ENCODE results near the gene PARVA. TPM values are rescaled to one million over a fixed set of nuclear protein-coding genes. Genes with fewer than 3 reads are reported as not detected.

PARVA gene
- total and polyA plus RNA-seq, 12 donors = 20.1 to 84.8 (median 67.0) TPM

DNA sequence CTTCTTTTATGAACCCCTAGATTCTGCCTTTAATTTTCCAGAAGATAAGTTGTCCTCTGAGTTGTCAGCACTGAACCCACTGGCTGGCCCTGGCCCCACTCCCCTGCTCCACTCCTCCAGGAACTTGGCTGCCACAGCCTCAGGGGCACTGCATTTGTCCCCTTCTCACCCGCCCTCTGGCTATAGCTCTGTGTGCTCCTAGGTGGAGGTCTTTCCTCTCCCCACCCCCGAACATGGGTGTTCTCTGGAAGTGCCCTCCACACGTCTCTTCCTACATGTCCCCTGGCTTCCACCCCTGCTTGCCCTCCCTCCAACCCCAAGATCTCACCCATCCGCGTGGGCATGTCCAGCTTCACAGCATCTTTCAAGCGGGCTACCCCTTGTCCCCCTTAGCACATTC, 159.2 kb downstream of the PARVA start:
- TF ChIP-seq, protein P1, sequence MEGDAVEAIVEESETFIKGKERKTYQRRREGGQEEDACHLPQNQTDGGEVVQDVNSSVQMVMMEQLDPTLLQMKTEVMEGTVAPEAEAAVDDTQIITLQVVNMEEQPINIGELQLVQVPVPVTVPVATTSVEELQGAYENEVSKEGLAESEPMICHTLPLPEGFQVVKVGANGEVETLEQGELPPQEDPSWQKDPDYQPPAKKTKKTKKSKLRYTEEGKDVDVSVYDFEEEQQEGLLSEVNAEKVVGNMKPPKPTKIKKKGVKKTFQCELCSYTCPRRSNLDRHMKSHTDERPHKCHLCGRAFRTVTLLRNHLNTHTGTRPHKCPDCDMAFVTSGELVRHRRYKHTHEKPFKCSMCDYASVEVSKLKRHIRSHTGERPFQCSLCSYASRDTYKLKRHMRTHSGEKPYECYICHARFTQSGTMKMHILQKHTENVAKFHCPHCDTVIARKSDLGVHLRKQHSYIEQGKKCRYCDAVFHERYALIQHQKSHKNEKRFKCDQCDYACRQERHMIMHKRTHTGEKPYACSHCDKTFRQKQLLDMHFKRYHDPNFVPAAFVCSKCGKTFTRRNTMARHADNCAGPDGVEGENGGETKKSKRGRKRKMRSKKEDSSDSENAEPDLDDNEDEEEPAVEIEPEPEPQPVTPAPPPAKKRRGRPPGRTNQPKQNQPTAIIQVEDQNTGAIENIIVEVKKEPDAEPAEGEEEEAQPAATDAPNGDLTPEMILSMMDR (IDR thresholded peaks at IDR 0.05) = no peak
- peaks cover 0 to 17% (median 0%) of the 10 kb centered on the region in 9 donors for H3K36me3 ChIP-seq
- no peaks in the 10 kb centered on the region for H3K27me3 ChIP-seq
- H3K9me3 ChIP-seq = no peaks in the 10 kb centered on the region
- WGBS, 2 donors = 89 to 90% methylated on average over 6 of the region's 6 CpGs
- no peak overlapping the region for H3K4me3 ChIP-seq
- no peak overlapping the region for H3K27ac ChIP-seq
- ATAC-seq = no peak
- no peak for DNase-seq
- peaks cover 0 to 18% (median 11%) of the 10 kb centered on the region in 9 donors for H3K4me1 ChIP-seq
- intact Hi-C loops (cut with DNase I) = loop anchor here in 1 of 10 donors (2.0 kb wide), 1 partner anchor 40 kb away; no protein-coding TSS in a partner anchor

DNA sequence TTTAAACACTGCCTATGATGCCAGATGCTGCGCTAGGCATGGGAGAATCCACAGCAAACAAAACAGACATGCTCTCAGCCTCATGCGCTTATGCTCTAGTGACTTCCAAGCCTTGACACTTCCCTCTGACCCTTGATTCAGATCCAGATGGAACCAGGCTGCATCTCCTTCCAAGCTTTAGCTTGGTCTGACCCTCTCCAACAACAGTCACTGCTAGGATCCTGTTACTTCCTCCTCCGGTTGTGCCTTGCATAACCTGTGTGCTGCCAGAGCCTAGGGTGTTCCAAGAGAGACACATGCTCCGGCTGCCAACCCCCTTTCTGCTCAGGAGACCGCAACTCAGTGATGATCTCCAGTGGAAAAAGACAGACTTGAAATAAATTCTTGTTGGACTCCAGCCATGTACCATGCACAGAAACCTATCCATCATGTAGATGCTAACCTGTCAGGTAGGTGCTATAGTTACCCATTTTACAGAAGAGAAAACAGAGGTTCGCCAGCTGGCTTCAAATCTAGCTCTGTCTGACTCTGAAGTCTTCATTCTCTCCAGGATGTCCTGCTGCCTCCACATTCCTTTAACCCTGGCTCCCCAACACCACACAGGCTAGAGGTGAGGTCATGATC, 160.5 kb downstream of the PARVA start:
- WGBS, 2 donors = 79 to 85% methylated on average over 6 of the region's 6 CpGs
- peaks cover 0 to 18% (median 11%) of the 10 kb centered on the region in 9 donors for H3K4me1 ChIP-seq
- peaks cover 0 to 5% (median 0%) of the 10 kb centered on the region in 9 donors for H3K36me3 ChIP-seq
- no peak overlapping the region for H3K4me3 ChIP-seq
- intact Hi-C loops (cut with DNase I) = loop anchor here in 1 of 10 donors (2.0 kb wide), 1 partner anchor 39 kb away; no protein-coding TSS in a partner anchor
- DNase-seq (no peak), ATAC-seq (peak in 3 of 8 donors; percentile 25 to 48 (median 34))
- no peak overlapping the region for H3K27ac ChIP-seq
- TF ChIP-seq, protein P1 (IDR thresholded peaks at IDR 0.05) = no peak
- no peaks in the 10 kb centered on the region for H3K27me3 ChIP-seq
- H3K9me3 ChIP-seq = no peaks in the 10 kb centered on the region

DNA sequence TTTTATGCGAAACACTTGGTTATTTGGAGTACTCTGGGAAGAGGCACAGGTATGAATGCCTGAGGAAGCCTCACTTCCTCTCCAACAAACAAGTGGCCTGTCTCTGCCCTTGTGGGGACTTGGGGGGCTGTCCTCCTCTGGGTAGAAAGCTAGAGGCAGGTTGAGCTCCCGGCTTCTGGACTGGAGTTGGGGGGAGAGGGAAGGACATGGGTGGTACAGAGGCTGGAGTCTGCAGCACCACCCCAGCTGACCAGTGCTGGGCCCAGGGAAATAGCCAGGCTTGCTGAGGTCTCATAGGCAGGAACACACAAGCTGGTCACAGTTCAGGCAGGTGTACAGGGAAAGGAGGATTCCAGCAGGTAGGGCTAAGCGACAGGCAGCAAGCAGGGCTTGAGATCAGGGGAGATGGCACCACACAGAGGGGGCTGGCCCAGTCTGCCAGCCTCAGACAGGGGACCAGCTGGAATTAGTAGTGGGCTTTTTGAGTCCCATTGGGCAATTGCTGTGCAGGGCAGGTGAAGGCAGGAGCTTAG, 161.6 kb downstream of the PARVA start:
- 97 to 98% methylated on average over 3 of the region's 3 CpGs for WGBS, 2 donors
- Histone ChIP-seq H3K27me3 (no peaks in the 10 kb centered on the region), H3K27ac (no peak overlapping the region), H3K4me3 (no peak overlapping the region), H3K36me3 (no peaks in the 10 kb centered on the region), H3K4me1 (peaks cover 2 to 22% (median 15%) of the 10 kb centered on the region in 9 donors), H3K9me3 (no peaks in the 10 kb centered on the region)
- TF ChIP-seq, protein P1 (IDR thresholded peaks at IDR 0.05) = no peak
- no peak for DNase-seq
- intact Hi-C loops (cut with DNase I) = no loop called here
- no peak for ATAC-seq

DNA sequence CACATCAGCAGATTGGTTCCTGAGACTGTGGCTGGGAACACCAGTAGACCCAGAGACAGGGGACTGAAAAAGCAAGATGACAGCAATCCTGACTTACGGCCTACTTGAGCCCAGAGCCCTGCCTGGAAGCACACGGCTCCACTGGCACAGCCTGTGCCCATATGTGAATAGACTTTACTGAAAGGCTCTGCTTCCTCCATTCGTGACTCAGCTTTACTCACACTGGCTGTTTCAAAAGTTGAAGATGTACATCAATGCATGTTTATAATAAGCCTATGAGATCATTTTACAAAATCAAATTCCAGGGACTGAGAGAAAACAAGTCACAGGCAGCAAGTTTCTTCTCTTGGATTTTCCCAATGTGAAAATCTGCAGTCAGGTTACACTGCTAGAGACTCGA, 162.2 kb downstream of the PARVA start:
- Histone ChIP-seq H3K27ac (no peak overlapping the region), H3K36me3 (no peaks in the 10 kb centered on the region), H3K4me1 (peaks cover 3 to 27% (median 15%) of the 10 kb centered on the region in 9 donors), H3K27me3 (no peaks in the 10 kb centered on the region), H3K9me3 (no peaks in the 10 kb centered on the region), H3K4me3 (no peak overlapping the region)
- ATAC-seq = peak in 1 of 8 donors; percentile 9
- intact Hi-C loops (cut with DNase I) = no loop called here
- TF ChIP-seq, protein P1 (IDR thresholded peaks at IDR 0.05) = no peak
- no peak for DNase-seq
- 89 to 90% methylated on average over 4 of the region's 4 CpGs for WGBS, 2 donors
